H1 (cell line): ENCODE results near the gene GFI1B. TPM values are rescaled to one million over a fixed set of nuclear protein-coding genes. Genes with fewer than 3 reads are reported as not detected.

ENCODE experiments used
- GTF2F1 ChIP-seq: IDR thresholded peaks from 2 replicates; pipeline ENCODE4 v1.6.1; 2012; ENCODE audit warnings: low read depth, low read length, improper control_type of control experiment, borderline replicate concordance
- JUN ChIP-seq: IDR thresholded peaks from 2 replicates; pipeline ENCODE4 v1.6.1; 2011; ENCODE audit warnings: low read depth, mild to moderate bottlenecking, improper control_type of control experiment, low read length
- KDM5A ChIP-seq: fragments of 200-600 bp; IDR thresholded peaks from 2 replicates; pipeline ENCODE4 v1.7.1; 2012; ENCODE audit warnings: mild to moderate bottlenecking, low read length, inconsistent platforms, mixed read lengths
- NANOG ChIP-seq: IDR thresholded peaks from 2 replicates; pipeline ENCODE4 v1.6.1; 2011; ENCODE audit warnings: low read length, low read depth, mild to moderate bottlenecking, inconsistent platforms; ENCODE audit not compliant: insufficient read depth, poor library complexity, severe bottlenecking
- POU5F1 ChIP-seq: IDR thresholded peaks from 2 replicates; pipeline ENCODE4 v1.6.1; 2011; ENCODE audit warnings: low read depth, mild to moderate bottlenecking, low read length, moderate library complexity
- RAD21 ChIP-seq, 2 experiments: IDR thresholded peaks in 1 of 2; conservative IDR thresholded peaks in 1 of 2; 2 replicates each; pipeline ENCODE4 v1.6.1; 2011; ENCODE audit warnings: low read depth in 2 of 2, low read length in 2 of 2, improper control_type of control experiment in 1 of 2, inconsistent platforms in 1 of 2, mild to moderate bottlenecking in 1 of 2, moderate library complexity in 1 of 2
- polyA plus RNA-seq, 7 experiments: library from polyadenylated mRNA; depleted of rRNA in 3 of 7; stranded (reverse) in 5 of 7; unstranded in 2 of 7; fragments of >200 nt in 5 of 7; fragments of 200-250 nt in 2 of 7; gene quantifications; 1 replicate in 5 of 7; 2 replicates in 1 of 7; 4 replicates in 1 of 7; pipeline versions ENCODE4 v1.2.1 to v1.2.3, GENCODE V29; 2011 to 2013; ENCODE audit warnings: missing spikeins in 2 of 7, mixed read lengths in 2 of 7
- total RNA-seq: library from RNA; stranded (reverse); fragmentation: NEBNext Ultra II Directional; extraction: Animal tissue kit (Norgen Biotek cat#: 25700); gene quantifications from 2 replicates; pipeline ENCODE4 v1.2.1, GENCODE V29; 2021

GFI1B gene
- total and polyA plus RNA-seq, 2 of the 8 experiments (the other 6 are each of a cell fraction or from before 2014, with no cell fraction given), result 0.09 to 0.11 TPM

- TF ChIP-seq NANOG (no peak), JUN (no peak), GTF2F1 (no peak), RAD21 (IDR thresholded peaks at IDR 0.05 in 1 of 2, conservative IDR thresholded peaks at IDR 0.05 in 1 of 2; ENCODE audit: low read depth in 2 of 2, low read length in 2 of 2) (no peak), POU5F1 (no peak), KDM5A (no peak)
These were observed 28.8 kb upstream of the GFI1B start (continued) for GRCh38 chr9:132949709-132950108.
